ENCODE measurements around the gene C1orf159.
"Not testable (repeated sequence)": the region's sequence is repeated elsewhere in the genome, so short reads cannot be mapped to it uniquely, and the experiment has no call there.

Gene C1orf159

GRCh38 chr1:1149416-1149815, 33.5 kb upstream of the C1orf159 start:
- Histone ChIP-seq H3K9me3 (ENCODE audit: control insufficient read depth, low read length) (no peaks in the 10 kb centered on the region), H3K4me3 (ENCODE audit: extremely low read depth, insufficient read depth, low read length, poor library complexity, severe bottlenecking) (no peak overlapping the region), H3K36me3 (ENCODE audit: control insufficient read depth, insufficient read depth, low read length) (no peaks in the 10 kb centered on the region), H3K4me1 (ENCODE audit: control insufficient read depth, insufficient read depth, low read length, poor library complexity, severe bottlenecking) (no peaks in the 10 kb centered on the region), H3K27ac (ENCODE audit: low read depth, low read length, severe bottlenecking) (no peak overlapping the region)
- 86 to 94% methylated on average over 6 to 14 of the region's 15 CpGs for WGBS, 2 experiments (ENCODE audit: insufficient coverage in 2 of 2)

- WGBS, 2 experiments (ENCODE audit: insufficient coverage in 2 of 2): 81 to 90% methylated on average over 20 of the region's 24 CpGs
- Histone ChIP-seq H3K36me3 (ENCODE audit: control insufficient read depth, insufficient read depth, low read length) (no peaks in the 10 kb centered on the region), H3K27ac (ENCODE audit: low read depth, low read length, severe bottlenecking) (no peak overlapping the region), H3K4me1 (ENCODE audit: control insufficient read depth, insufficient read depth, low read length, poor library complexity, severe bottlenecking) (no peaks in the 10 kb centered on the region), H3K9me3 (ENCODE audit: control insufficient read depth, low read length) (no peaks in the 10 kb centered on the region), H3K4me3 (ENCODE audit: extremely low read depth, insufficient read depth, low read length, poor library complexity, severe bottlenecking) (no peak overlapping the region)
Measured at GRCh38 chr1:1148569-1148968, 32.7 kb upstream of the C1orf159 start.

GRCh38 chr1:1148061-1148460, 32.2 kb upstream of the C1orf159 start:
- no peaks in the 10 kb centered on the region for H3K4me1 ChIP-seq (ENCODE audit: control insufficient read depth, insufficient read depth, low read length, poor library complexity, severe bottlenecking)
- H3K27ac ChIP-seq (ENCODE audit: low read depth, low read length, severe bottlenecking): no peak overlapping the region
- no peaks in the 10 kb centered on the region for H3K9me3 ChIP-seq (ENCODE audit: control insufficient read depth, low read length)
- no peak overlapping the region for H3K4me3 ChIP-seq (ENCODE audit: extremely low read depth, insufficient read depth, low read length, poor library complexity, severe bottlenecking)
- WGBS, 2 experiments (ENCODE audit: insufficient coverage in 2 of 2): 95 to 100% methylated on average over 7 to 13 of the region's 13 CpGs
- no peaks in the 10 kb centered on the region for H3K36me3 ChIP-seq (ENCODE audit: control insufficient read depth, insufficient read depth, low read length)

GRCh38 chr1:1146596-1146995, 30.7 kb upstream of the C1orf159 start:
- Histone ChIP-seq H3K4me1 (ENCODE audit: control insufficient read depth, insufficient read depth, low read length, poor library complexity, severe bottlenecking) (no peaks in the 10 kb centered on the region), H3K27ac (ENCODE audit: low read depth, low read length, severe bottlenecking) (no peak overlapping the region), H3K9me3 (ENCODE audit: control insufficient read depth, low read length) (no peaks in the 10 kb centered on the region), H3K36me3 (ENCODE audit: control insufficient read depth, insufficient read depth, low read length) (no peaks in the 10 kb centered on the region), H3K4me3 (ENCODE audit: extremely low read depth, insufficient read depth, low read length, poor library complexity, severe bottlenecking) (no peak overlapping the region)
- WGBS, 2 experiments (ENCODE audit: insufficient coverage in 2 of 2): 95% methylated on average over 13 to 15 of the region's 15 CpGs

- H3K4me3 ChIP-seq (ENCODE audit: extremely low read depth, insufficient read depth, low read length, poor library complexity, severe bottlenecking): no peak overlapping the region
- no peaks in the 10 kb centered on the region for H3K36me3 ChIP-seq (ENCODE audit: control insufficient read depth, insufficient read depth, low read length)
- no peaks in the 10 kb centered on the region for H3K9me3 ChIP-seq (ENCODE audit: control insufficient read depth, low read length)
- no peaks in the 10 kb centered on the region for H3K4me1 ChIP-seq (ENCODE audit: control insufficient read depth, insufficient read depth, low read length, poor library complexity, severe bottlenecking)
- WGBS, 2 experiments (ENCODE audit: insufficient coverage in 2 of 2): 94 to 96% methylated on average over 8 to 13 of the region's 14 CpGs
- H3K27ac ChIP-seq (ENCODE audit: low read depth, low read length, severe bottlenecking): no peak overlapping the region
Measured at GRCh38 chr1:1146026-1146425, 30.1 kb upstream of the C1orf159 start.

- Histone ChIP-seq H3K9me3 (ENCODE audit: control insufficient read depth, low read length) (no peaks in the 10 kb centered on the region), H3K4me1 (ENCODE audit: control insufficient read depth, insufficient read depth, low read length, poor library complexity, severe bottlenecking) (no peaks in the 10 kb centered on the region), H3K36me3 (ENCODE audit: control insufficient read depth, insufficient read depth, low read length) (no peaks in the 10 kb centered on the region), H3K4me3 (ENCODE audit: extremely low read depth, insufficient read depth, low read length, poor library complexity, severe bottlenecking) (no peak overlapping the region), H3K27ac (ENCODE audit: low read depth, low read length, severe bottlenecking) (no peak overlapping the region)
- 95 to 97% methylated on average over 5 to 8 of the region's 9 CpGs for WGBS, 2 experiments (ENCODE audit: insufficient coverage in 2 of 2)
Measured at GRCh38 chr1:1145547-1145914, 29.6 kb upstream of the C1orf159 start.

- Histone ChIP-seq H3K4me3 (ENCODE audit: extremely low read depth, insufficient read depth, low read length, poor library complexity, severe bottlenecking) (no peak overlapping the region), H3K36me3 (ENCODE audit: control insufficient read depth, insufficient read depth, low read length) (no peaks in the 10 kb centered on the region), H3K4me1 (ENCODE audit: control insufficient read depth, insufficient read depth, low read length, poor library complexity, severe bottlenecking) (no peaks in the 10 kb centered on the region), H3K27ac (ENCODE audit: low read depth, low read length, severe bottlenecking) (no peak overlapping the region), H3K9me3 (ENCODE audit: control insufficient read depth, low read length) (no peaks in the 10 kb centered on the region)
- WGBS, 2 experiments (ENCODE audit: insufficient coverage in 2 of 2): 93 to 94% methylated on average over 19 to 23 of the region's 32 CpGs
Measured at GRCh38 chr1:1144843-1145546, 29.1 kb upstream of the C1orf159 start.

GRCh38 chr1:1144122-1144842, 28.4 kb upstream of the C1orf159 start:
- WGBS, 2 experiments (ENCODE audit: insufficient coverage in 2 of 2): 82 to 84% methylated on average over 33 to 40 of the region's 42 CpGs
- no peaks in the 10 kb centered on the region for H3K36me3 ChIP-seq (ENCODE audit: control insufficient read depth, insufficient read depth, low read length)
- H3K27ac ChIP-seq (ENCODE audit: low read depth, low read length, severe bottlenecking): no peak overlapping the region
- H3K4me3 ChIP-seq (ENCODE audit: extremely low read depth, insufficient read depth, low read length, poor library complexity, severe bottlenecking): no peak overlapping the region
- H3K9me3 ChIP-seq (ENCODE audit: control insufficient read depth, low read length): no peaks in the 10 kb centered on the region
- H3K4me1 ChIP-seq (ENCODE audit: control insufficient read depth, insufficient read depth, low read length, poor library complexity, severe bottlenecking): no peaks in the 10 kb centered on the region

GRCh38 chr1:1143636-1144035, 27.7 kb upstream of the C1orf159 start:
- Histone ChIP-seq H3K27ac (ENCODE audit: low read depth, low read length, severe bottlenecking) (no peak overlapping the region), H3K36me3 (ENCODE audit: control insufficient read depth, insufficient read depth, low read length) (no peaks in the 10 kb centered on the region), H3K4me3 (ENCODE audit: extremely low read depth, insufficient read depth, low read length, poor library complexity, severe bottlenecking) (no peak overlapping the region), H3K9me3 (ENCODE audit: control insufficient read depth, low read length) (no peaks in the 10 kb centered on the region), H3K4me1 (ENCODE audit: control insufficient read depth, insufficient read depth, low read length, poor library complexity, severe bottlenecking) (no peaks in the 10 kb centered on the region)
- WGBS, 2 experiments (ENCODE audit: insufficient coverage in 2 of 2): 94% methylated on average over 8 to 11 of the region's 14 CpGs

- Histone ChIP-seq H3K36me3 (ENCODE audit: control insufficient read depth, insufficient read depth, low read length) (no peaks in the 10 kb centered on the region), H3K9me3 (ENCODE audit: control insufficient read depth, low read length) (no peaks in the 10 kb centered on the region), H3K4me1 (ENCODE audit: control insufficient read depth, insufficient read depth, low read length, poor library complexity, severe bottlenecking) (no peaks in the 10 kb centered on the region), H3K27ac (ENCODE audit: low read depth, low read length, severe bottlenecking) (no peak overlapping the region), H3K4me3 (ENCODE audit: extremely low read depth, insufficient read depth, low read length, poor library complexity, severe bottlenecking) (no peak overlapping the region)
- WGBS, 2 experiments (ENCODE audit: insufficient coverage in 2 of 2): 90 to 93% methylated on average over 17 to 19 of the region's 19 CpGs
Measured at GRCh38 chr1:1142844-1143243, 27.0 kb upstream of the C1orf159 start.

- H3K27ac ChIP-seq (ENCODE audit: low read depth, low read length, severe bottlenecking); H3K4me3 ChIP-seq (ENCODE audit: extremely low read depth, insufficient read depth, low read length, poor library complexity, severe bottlenecking): not testable (repeated sequence)
- 49 to 55% methylated on average over 9 to 14 of the region's 15 CpGs for WGBS, 2 experiments (ENCODE audit: insufficient coverage in 2 of 2)
Measured at GRCh38 chr1:1142352-1142751, 26.5 kb upstream of the C1orf159 start.

More at GRCh38 chr1:1142352-1142751, 26.5 kb upstream of the C1orf159 start:
- H3K9me3 ChIP-seq (ENCODE audit: control insufficient read depth, low read length); H3K4me1 ChIP-seq (ENCODE audit: control insufficient read depth, insufficient read depth, low read length, poor library complexity, severe bottlenecking); H3K36me3 ChIP-seq (ENCODE audit: control insufficient read depth, insufficient read depth, low read length): not testable (repeated sequence)

All from mesodermal cell (in vitro differentiated cells).